Retinal pigment epithelial cell (primary cell): ENCODE measurements around the gene STK33.

Experiments
- DNase-seq: peaks from one replicate; pipeline ENCODE4 v3.0.0-alpha.2; 2010; ENCODE audit warnings: low read depth
- H3K4me3 ChIP-seq: 2 replicates; pipeline ENCODE4 v1.5.1; 2011; ENCODE audit warnings: mild to moderate bottlenecking, low read length, control low read depth, moderate library complexity
- TF ChIP-seq, protein P1 (sequence below): conservative IDR thresholded peaks from 2 replicates; pipeline ENCODE4 v1.5.1; 2011; ENCODE audit warnings: low read depth, low read length, control low read depth, inconsistent platforms

STK33 gene

DNA sequence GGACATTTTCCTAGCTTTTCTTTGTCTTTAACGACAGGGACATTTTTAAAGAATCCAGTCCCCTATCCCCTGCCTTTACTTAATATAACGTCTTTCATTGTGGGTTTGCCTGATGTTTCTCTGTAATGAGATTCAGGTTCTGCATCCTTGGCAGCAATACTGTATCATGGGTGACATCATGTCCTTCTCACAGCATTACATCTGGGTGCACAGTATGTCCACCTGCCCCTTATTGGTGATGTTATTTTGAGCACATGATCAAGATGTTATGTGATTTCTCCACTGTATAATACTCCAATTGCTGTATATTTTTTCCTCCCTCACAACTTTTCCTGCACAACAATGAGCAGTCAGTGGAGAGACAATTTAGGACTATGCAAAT is 9.7 kb upstream of the STK33 start:
- H3K4me3 ChIP-seq = no peak overlapping the region
- TF ChIP-seq, protein P1, sequence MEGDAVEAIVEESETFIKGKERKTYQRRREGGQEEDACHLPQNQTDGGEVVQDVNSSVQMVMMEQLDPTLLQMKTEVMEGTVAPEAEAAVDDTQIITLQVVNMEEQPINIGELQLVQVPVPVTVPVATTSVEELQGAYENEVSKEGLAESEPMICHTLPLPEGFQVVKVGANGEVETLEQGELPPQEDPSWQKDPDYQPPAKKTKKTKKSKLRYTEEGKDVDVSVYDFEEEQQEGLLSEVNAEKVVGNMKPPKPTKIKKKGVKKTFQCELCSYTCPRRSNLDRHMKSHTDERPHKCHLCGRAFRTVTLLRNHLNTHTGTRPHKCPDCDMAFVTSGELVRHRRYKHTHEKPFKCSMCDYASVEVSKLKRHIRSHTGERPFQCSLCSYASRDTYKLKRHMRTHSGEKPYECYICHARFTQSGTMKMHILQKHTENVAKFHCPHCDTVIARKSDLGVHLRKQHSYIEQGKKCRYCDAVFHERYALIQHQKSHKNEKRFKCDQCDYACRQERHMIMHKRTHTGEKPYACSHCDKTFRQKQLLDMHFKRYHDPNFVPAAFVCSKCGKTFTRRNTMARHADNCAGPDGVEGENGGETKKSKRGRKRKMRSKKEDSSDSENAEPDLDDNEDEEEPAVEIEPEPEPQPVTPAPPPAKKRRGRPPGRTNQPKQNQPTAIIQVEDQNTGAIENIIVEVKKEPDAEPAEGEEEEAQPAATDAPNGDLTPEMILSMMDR = no peak
- no peak for DNase-seq

DNA sequence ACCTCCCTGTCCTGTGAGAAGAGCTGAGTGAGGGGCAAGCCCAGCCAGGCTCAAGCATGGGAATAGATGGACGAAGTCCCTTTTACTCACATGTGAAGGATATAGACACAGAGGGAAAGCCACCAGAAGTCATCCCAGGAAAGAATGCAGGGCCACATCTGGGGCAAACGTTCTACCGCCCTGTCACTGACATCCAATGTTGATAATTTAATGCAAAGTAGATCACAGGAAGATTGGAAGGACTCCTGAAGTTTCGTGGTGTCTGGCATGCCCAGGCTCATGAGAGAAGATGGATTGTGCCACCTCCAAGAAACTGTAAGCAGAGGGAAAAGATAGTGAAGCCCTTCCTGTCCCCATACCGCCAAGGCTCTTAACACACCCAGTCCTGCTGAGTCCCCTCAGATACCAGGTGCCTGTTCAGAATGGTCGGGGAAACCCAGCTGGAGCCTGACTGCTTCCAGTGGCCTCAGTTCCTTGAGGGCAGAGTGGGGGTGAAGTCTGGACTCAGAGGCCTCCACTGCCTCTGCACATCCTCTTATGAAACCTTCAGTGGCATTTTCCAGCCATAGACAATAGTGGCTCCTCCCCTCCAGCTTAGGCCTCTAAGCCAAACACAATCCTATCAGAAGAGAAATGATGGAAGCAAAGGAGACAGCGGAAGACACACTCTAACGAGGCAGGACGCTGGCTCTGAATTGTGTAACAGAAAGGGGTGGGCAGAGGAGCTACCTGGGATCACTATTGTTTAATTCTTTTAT is 7.5 kb upstream of the STK33 start:
- TF ChIP-seq, protein P1 = no peak
- no peak for DNase-seq

DNA sequence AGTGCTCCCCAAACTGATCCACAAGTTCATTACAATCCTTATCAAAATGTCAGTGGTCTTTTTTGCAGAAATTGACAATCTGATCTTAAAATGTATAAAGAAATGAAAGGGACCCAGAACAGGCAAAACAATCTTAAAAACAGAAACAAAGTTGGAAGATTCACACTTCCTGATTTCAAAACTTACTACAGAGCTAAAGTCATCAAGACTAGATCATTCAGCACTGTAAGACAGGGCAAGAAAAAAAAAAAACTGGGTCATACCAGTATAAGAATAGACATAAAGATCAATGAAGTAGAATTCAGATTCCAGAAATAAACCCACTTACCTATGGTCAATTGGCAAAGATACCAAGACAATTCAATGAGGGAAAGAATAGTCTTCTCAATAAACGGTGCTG is 4.5 kb upstream of the STK33 start:
- TF ChIP-seq, protein P1 = no peak
- no peak for DNase-seq
- H3K4me3 ChIP-seq = no peak overlapping the region

More for the DNA sequence above, 7.5 kb upstream of the STK33 start:
- H3K4me3 ChIP-seq = no peak overlapping the region

DNA sequence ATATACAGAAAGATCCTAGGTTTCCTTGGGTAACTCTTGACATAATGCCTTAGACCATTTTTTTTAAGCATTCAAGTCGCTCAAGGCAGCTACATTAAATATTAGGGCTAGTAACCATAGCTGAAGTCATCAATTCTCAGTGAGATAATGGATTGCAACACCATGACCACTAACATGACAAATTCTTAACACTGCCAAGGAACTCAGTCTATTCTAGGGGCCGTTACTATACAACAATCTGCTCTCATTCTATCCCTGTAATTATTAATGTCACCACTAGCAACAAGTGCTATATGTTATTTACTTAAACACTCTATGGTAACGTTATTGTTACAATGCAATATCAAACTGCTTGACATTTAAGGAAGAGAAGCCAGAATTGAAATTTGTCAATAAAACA is 3.2 kb upstream of the STK33 start:
- no peak for DNase-seq
- no peak overlapping the region for H3K4me3 ChIP-seq
- TF ChIP-seq, protein P1 = no peak

DNA sequence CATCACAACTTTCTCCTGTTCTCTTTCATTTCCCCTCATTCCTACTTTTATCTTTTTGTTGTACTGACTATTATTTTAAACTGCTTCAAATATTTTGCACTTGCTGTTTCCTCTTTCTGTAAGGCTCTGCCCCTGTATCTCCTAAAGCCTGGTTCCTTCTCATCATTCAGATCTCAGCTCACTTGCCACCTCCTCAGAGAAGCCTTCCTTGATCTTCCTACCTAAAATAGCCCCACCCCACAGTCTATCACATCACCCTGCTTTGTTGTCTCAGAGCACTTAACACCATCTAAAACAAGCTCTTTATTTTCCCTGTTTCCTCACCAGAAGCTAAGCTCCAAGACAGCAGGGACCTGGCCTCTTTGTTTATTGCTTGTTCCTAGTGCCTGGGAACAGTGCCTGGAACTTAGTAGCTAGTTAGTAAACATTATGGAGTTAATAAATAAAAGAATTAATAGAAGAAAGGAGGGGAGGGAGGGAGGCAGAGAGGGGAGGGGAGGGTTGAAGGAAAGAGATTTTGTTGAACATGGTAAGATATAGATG is 2.5 kb upstream of the STK33 start:
- no peak overlapping the region for H3K4me3 ChIP-seq
- TF ChIP-seq, protein P1 = no peak
- DNase-seq = no peak

DNA sequence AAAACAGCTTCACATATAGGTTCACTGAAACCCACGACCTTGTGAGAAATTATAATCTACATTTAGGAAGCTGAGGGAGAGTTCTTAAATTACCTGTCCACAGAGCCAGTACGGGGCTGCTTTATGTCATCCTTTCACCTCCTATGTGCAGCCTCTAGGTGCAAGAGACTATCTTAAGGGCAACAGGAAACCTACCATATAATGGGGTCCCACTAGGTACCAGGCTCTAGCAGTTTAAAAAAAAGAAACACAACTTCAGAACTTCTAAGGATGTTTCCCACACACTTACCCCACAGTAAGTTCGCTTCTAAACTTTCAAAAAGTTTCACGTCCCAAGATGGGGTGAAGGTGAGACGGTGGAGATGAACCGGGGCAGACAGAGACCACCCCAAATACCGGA is 573 bp downstream of the STK33 start:
- no peak for DNase-seq
- TF ChIP-seq, protein P1 = no peak
- H3K4me3 ChIP-seq = peak overlapping the region; percentile 81

DNA sequence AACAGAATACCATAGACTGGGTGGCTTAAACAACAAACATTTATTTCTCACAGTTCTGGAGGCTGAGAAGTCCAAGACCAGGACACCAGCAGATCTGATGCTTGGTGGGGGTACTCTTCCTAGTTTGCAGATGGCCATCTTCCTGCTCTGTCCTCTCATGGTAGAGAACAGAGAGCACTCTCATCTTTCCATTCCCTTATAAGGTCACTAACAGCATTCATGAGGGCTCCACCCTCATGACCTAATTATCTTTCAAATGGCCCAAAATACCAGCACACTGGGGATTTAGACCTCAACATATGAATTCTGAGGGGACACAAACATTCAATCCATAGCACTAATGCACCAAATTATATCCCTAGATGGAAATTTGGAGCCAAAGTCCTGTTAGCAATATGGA is 6.1 kb downstream of the STK33 start:
- no peak for DNase-seq
- no peak overlapping the region for H3K4me3 ChIP-seq
- TF ChIP-seq, protein P1 = no peak
